ENCODE results near the gene RXRA.

The RXRA gene

DNA sequence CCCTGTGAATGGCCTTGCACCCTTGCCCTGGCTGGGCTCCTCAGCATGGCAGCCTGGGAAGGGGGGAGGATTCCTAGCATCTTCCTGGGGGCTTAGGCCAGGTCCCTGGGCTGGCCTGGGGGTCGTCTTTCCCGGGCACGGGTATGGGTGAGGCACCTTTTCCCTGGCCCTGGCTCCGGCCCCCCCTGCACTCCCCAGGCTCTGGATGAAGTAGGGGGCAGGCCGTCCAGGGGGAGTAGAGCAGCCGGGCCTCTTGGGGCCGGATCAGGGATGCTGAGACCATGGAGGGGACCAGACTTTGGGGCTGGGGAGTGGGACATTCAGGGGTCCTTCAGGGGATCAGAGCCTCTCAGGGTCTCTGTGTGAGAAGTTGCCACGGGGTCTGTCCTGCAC lies 6.6 kb downstream of the RXRA start:
- no peak overlapping the region for H3K27ac ChIP-seq
- TF ChIP-seq ZFX (IDR thresholded peaks at IDR 0.05; ENCODE audit: borderline replicate concordance): no peak
- TF ChIP-seq, protein P1, sequence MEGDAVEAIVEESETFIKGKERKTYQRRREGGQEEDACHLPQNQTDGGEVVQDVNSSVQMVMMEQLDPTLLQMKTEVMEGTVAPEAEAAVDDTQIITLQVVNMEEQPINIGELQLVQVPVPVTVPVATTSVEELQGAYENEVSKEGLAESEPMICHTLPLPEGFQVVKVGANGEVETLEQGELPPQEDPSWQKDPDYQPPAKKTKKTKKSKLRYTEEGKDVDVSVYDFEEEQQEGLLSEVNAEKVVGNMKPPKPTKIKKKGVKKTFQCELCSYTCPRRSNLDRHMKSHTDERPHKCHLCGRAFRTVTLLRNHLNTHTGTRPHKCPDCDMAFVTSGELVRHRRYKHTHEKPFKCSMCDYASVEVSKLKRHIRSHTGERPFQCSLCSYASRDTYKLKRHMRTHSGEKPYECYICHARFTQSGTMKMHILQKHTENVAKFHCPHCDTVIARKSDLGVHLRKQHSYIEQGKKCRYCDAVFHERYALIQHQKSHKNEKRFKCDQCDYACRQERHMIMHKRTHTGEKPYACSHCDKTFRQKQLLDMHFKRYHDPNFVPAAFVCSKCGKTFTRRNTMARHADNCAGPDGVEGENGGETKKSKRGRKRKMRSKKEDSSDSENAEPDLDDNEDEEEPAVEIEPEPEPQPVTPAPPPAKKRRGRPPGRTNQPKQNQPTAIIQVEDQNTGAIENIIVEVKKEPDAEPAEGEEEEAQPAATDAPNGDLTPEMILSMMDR (IDR thresholded peaks at IDR 0.05): no peak

DNA sequence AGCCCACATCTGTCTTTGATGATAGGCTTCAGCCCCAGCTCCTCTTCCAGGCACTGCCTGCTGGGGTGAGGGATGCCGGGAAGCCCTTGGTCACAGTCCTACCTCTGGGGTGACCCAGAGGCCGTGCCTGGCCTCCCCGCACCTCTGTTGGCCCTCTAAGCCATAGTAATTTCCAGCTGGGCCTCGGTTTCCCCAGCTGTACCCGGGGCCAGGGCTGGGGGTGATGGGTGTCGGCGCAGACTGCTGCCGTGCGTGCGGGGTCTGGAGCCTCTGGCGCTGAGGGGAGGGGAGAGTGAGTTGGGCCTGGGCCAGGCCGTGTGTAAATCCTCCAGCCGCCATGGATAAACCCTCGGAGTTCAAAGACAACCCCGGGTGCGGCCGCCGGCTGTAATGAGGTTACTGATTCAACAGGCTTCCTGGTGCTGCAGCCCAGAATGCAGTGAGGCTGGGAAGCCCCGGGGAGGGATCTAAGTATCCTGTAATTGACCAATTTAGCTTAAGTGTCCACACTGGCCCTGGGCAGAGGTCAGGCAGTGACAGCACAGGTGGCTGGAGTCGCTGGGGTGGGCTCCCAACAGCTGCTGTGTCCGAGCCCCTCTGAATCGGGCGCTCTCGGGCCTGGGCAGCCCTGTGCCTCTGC lies 7.1 kb downstream of the RXRA start:
- TF ChIP-seq, protein P1 (IDR thresholded peaks at IDR 0.05): no peak
- TF ChIP-seq ZFX (IDR thresholded peaks at IDR 0.05; ENCODE audit: borderline replicate concordance): no peak
- H3K27ac ChIP-seq: no peak overlapping the region

DNA sequence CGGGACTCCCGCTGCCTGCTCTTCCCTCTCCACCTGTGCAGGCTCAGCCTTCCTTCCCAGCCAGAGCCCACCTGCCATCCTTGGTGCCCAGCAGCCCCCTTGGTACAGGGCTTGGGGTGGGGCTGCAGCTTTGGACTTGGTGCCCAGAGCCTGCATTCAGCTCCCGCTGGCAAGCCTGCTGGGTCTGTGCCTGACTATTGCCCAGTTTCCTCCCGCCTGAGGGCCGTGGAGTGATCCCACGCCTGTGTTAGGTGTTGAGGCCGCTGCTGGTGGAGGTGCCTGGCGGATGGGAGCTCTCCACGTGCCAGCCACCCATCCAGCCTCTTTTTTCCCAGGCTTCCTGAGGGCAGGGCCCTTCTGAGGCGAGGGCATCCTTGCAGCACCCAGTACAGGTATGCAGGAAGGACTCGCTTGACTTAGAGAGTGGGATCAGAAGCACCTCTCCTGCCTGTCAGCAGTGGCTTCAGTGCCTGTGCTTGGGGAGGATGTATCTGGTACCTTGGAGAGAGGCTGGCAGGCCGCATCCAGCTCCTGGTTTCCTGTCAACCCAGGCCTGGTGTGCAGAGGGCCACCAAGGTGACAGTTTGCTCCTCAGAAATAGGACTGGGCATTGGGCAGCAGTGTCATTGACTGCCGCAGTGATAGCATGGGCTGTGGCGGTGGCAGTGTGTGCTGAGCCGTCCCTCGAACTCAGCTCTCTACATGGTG lies 7.8 kb downstream of the RXRA start:
- H3K27ac ChIP-seq: no peak overlapping the region

DNA sequence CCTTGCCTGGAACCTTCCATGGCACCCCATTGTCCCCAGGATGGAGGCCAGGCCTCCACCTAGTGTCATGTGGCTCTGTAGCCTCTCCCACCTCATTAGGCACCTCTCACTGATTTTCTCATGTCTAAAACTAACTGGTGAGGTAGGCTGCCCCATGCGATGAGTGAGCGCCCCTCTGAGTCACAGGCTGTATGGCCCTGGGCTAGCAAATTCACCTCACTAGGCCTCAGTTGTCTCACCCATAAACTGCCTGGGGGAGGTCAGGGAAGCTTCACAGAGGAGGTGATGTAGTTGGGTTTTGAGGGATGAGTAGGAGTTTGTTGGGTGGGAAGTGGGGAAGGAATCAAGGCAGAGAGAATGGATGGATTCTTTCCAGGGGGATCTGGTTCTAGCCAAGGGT lies 8.8 kb downstream of the RXRA start:
- no peak for TF ChIP-seq ZFX (IDR thresholded peaks at IDR 0.05; ENCODE audit: borderline replicate concordance)
- TF ChIP-seq, protein P1 (IDR thresholded peaks at IDR 0.05): no peak
- H3K27ac ChIP-seq: no peak overlapping the region

More for the DNA sequence above, 7.8 kb downstream of the RXRA start:
- no peak for TF ChIP-seq ZFX (IDR thresholded peaks at IDR 0.05; ENCODE audit: borderline replicate concordance)
- TF ChIP-seq, protein P1 (IDR thresholded peaks at IDR 0.05): no peak

DNA sequence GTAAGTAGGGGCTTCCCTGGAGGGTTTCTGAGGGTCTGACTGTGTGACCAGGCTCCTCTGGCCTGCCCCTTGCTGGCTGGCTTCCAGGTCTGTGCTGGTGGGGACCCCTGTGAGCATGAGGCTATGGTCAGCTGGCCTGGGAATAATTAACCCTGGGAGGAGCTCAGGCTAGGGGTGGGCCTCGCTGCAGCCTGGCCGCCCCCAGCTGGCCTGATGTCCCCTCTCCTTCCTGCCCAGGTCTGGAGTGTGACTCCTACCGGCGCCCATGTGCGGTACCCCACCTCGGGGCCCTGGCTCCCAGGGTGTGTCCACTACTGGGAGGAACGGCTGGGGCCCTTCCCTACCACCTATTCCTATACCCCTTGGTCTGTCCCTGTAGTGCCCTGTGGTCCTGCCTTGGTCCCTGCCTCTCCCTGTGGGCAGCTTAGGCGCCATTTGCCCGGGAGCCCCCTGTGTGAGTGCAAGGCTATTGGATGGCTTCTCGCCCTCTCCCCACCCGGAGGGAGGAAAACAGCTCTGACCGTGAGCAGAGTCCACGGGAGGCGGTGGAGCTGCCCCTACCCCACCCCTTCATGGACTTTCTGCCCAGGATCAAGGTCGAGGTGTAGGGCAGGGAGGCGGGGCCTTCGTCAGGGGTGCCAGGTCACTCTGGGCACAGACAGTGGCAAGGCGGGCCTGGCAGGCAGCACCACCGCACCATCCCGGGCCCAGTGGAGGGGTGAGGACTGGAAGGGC lies 9.4 kb downstream of the RXRA start:
- H3K27ac ChIP-seq: no peak overlapping the region
- TF ChIP-seq, protein P1 (IDR thresholded peaks at IDR 0.05): no peak
- no peak for TF ChIP-seq ZFX (IDR thresholded peaks at IDR 0.05; ENCODE audit: borderline replicate concordance)

DNA sequence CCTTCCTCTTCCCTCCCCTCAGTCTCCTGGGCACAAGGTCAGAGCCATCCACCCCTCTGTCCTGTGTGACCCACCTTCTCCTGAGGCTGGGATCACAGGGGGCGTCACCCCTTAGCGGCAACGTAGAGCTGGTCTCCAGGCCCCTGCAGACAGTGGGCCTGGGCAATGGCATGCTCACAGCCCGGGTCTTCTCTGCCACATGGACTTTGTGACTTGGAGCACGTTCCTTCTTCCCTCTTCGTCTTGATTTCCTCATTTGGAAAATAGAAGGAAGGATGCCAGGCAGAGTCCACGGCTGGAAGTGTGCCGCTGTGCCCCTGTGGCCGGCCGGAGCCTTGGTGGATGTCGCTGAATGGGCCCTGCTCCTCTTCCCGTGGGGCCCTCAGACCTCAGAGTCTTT lies 10.0 kb downstream of the RXRA start:
- H3K27ac ChIP-seq: no peak overlapping the region

More for the DNA sequence above, 10.0 kb downstream of the RXRA start:
- no peak for TF ChIP-seq ZFX (IDR thresholded peaks at IDR 0.05; ENCODE audit: borderline replicate concordance)
- TF ChIP-seq, protein P1 (IDR thresholded peaks at IDR 0.05): no peak

All from 22Rv1 (cell line).